Ishikawa (cell line): ENCODE measurements around the gene ANKIB1.

ENCODE experiments used
- CEBPB ChIP-seq: IDR thresholded peaks from 2 replicates; pipeline ENCODE4 v1.6.1; 2012
- CREB1 ChIP-seq: IDR thresholded peaks from 2 replicates; pipeline ENCODE4 v1.6.1; 2012; ENCODE audit warnings: low read depth
- EGR1 ChIP-seq: IDR thresholded peaks from 2 replicates; pipeline ENCODE4 v1.6.1; 2012
- EP300 ChIP-seq: IDR thresholded peaks from 2 replicates; pipeline ENCODE4 v1.6.1; 2012; ENCODE audit warnings: borderline replicate concordance
- FOXM1 ChIP-seq: IDR thresholded peaks from 2 replicates; pipeline ENCODE4 v1.6.1; 2012; ENCODE audit warnings: low read depth, borderline replicate concordance
- NFIC ChIP-seq: IDR thresholded peaks from 2 replicates; pipeline ENCODE4 v1.6.1; 2012
- RAD21 ChIP-seq: IDR thresholded peaks from 2 replicates; pipeline ENCODE4 v1.6.1; 2012; ENCODE audit warnings: low read depth
- TAF1 ChIP-seq: IDR thresholded peaks from 2 replicates; pipeline ENCODE4 v1.6.1; 2012; ENCODE audit warnings: low read depth, mild to moderate bottlenecking
- TCF12 ChIP-seq: IDR thresholded peaks from 2 replicates; pipeline ENCODE4 v1.6.1; 2012; ENCODE audit warnings: low read depth
- TEAD4 ChIP-seq: IDR thresholded peaks from 2 replicates; pipeline ENCODE4 v1.6.1; 2012
- YY1 ChIP-seq: IDR thresholded peaks from 2 replicates; pipeline ENCODE4 v1.6.1; 2012; ENCODE audit warnings: low read depth
- ZBTB7A ChIP-seq: IDR thresholded peaks from 2 replicates; pipeline ENCODE4 v1.6.1; 2012; ENCODE audit warnings: low read depth
- TF ChIP-seq, protein P1 (sequence below): IDR thresholded peaks from 2 replicates; pipeline ENCODE4 v1.6.1; 2012; ENCODE audit warnings: low read depth, mild to moderate bottlenecking
- TF ChIP-seq, protein P2 (sequence below): IDR thresholded peaks from 2 replicates; pipeline ENCODE4 v1.6.1; 2012
- TF ChIP-seq, protein P3 (sequence below): IDR thresholded peaks from 2 replicates; pipeline ENCODE4 v1.6.1; 2012

The ANKIB1 gene

DNA sequence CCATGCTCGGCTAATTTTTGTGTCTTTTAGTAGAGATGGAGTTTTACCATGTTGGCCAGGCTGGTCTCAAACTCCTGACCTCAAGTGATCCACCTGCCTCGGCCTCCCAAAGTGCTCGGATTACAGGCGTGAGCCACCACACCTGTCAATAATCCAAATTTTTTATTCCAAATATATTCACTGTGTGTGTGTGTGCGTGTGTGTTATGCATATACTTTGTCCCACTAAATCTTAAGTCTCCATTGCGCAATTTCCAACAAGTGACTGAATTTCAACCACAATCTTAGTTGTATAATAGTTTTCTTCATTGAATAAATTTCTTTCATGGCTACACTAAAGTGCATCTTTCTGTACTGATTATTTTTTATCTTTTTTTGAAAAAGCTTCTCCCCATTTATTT is 2.8 kb upstream of the ANKIB1 start:
- TF ChIP-seq CEBPB: peak; percentile 88
- TF ChIP-seq, protein P1, sequence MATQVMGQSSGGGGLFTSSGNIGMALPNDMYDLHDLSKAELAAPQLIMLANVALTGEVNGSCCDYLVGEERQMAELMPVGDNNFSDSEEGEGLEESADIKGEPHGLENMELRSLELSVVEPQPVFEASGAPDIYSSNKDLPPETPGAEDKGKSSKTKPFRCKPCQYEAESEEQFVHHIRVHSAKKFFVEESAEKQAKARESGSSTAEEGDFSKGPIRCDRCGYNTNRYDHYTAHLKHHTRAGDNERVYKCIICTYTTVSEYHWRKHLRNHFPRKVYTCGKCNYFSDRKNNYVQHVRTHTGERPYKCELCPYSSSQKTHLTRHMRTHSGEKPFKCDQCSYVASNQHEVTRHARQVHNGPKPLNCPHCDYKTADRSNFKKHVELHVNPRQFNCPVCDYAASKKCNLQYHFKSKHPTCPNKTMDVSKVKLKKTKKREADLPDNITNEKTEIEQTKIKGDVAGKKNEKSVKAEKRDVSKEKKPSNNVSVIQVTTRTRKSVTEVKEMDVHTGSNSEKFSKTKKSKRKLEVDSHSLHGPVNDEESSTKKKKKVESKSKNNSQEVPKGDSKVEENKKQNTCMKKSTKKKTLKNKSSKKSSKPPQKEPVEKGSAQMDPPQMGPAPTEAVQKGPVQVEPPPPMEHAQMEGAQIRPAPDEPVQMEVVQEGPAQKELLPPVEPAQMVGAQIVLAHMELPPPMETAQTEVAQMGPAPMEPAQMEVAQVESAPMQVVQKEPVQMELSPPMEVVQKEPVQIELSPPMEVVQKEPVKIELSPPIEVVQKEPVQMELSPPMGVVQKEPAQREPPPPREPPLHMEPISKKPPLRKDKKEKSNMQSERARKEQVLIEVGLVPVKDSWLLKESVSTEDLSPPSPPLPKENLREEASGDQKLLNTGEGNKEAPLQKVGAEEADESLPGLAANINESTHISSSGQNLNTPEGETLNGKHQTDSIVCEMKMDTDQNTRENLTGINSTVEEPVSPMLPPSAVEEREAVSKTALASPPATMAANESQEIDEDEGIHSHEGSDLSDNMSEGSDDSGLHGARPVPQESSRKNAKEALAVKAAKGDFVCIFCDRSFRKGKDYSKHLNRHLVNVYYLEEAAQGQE: no peak
- TF ChIP-seq CREB1: no peak
- TF ChIP-seq FOXM1: no peak
- TF ChIP-seq, protein P2, sequence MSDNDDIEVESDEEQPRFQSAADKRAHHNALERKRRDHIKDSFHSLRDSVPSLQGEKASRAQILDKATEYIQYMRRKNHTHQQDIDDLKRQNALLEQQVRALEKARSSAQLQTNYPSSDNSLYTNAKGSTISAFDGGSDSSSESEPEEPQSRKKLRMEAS: no peak
- no peak for TF ChIP-seq NFIC
- no peak for TF ChIP-seq RAD21

DNA sequence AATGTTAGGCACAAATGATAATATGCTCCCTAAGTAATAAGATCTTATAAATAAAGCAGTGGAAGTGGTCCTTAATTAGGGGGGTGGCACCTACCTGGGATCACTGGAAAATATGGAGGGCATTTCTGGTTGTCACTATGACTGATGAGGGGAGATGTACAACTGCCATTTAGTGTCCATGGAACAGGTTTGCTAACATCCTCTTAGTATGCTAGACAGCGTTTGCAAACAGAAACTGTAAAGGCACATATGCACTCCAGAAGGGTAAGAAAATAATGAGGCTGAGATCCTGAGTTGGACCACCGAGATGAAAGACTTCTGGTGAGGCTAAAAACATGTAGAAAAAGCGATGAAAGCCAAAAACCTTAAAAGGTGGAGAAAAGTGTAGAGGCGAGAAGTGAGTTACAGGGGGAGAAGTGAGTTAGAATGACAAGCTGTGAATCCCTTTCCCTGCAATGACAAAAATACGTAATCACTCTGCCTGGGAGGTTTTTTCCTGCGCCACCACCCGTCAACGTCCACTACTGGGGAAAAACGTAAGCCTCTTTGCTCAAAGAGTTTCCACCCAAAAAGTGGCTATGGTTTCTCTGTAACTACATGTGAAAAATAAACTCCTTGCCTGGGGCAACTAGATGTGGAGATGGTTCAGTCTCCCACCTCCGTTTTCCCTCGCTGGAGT is 827 bp upstream of the ANKIB1 start:
- TF ChIP-seq RAD21 (no peak), TEAD4 (no peak), TAF1 (no peak), EP300 (no peak), EGR1 (no peak), TCF12 (no peak), ZBTB7A (no peak), YY1 (no peak), CEBPB (no peak), CREB1 (no peak), NFIC (no peak), FOXM1 (no peak)
- TF ChIP-seq, protein P3, sequence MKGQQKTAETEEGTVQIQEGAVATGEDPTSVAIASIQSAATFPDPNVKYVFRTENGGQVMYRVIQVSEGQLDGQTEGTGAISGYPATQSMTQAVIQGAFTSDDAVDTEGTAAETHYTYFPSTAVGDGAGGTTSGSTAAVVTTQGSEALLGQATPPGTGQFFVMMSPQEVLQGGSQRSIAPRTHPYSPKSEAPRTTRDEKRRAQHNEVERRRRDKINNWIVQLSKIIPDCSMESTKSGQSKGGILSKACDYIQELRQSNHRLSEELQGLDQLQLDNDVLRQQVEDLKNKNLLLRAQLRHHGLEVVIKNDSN: no peak
- TF ChIP-seq, protein P2: no peak
- TF ChIP-seq, protein P1: no peak

DNA sequence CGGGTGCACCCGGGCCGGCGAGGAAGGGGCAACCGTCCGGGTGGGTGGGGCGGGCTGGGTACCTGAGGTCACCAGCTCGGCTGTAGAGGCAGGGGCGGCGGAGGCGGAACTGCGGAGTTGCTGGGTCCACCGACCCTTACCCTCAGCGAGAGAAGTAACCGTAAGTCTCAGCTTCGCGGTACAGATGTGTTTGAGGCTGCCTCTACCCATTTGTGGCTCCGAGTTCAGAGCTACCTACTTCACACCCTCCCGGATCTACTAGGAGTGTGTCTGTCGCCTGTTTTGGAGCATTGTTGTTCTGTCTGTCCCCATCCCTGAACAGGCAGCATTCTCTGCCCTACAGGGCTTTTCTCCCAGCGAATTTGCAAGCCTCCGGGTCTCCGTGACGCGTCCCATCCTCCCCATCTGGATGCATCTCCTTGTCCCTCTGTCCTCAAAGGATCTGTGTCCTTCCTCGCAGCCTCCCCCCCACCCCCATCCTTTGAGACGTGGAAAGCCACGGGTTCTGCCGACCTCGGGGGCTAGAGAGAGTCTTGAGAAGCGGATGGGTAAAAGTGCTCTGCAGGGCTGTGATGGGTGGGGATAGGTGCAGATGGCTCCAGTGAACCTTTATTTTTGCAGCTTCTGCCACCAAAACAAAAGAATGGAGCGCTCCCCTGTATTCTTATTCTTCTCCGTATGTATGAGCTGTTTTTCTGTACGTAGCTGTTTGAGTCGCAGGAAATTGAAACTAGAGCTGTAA is 757 bp downstream of the ANKIB1 start:
- TF ChIP-seq CREB1 (no peak), TAF1 (no peak), ZBTB7A (no peak), YY1 (no peak), NFIC (no peak), TEAD4 (no peak), EP300 (no peak), TCF12 (no peak), RAD21 (no peak), CEBPB (no peak), FOXM1 (no peak)
- TF ChIP-seq, protein P1: no peak
- TF ChIP-seq, protein P3: no peak
- TF ChIP-seq, protein P2: no peak

DNA sequence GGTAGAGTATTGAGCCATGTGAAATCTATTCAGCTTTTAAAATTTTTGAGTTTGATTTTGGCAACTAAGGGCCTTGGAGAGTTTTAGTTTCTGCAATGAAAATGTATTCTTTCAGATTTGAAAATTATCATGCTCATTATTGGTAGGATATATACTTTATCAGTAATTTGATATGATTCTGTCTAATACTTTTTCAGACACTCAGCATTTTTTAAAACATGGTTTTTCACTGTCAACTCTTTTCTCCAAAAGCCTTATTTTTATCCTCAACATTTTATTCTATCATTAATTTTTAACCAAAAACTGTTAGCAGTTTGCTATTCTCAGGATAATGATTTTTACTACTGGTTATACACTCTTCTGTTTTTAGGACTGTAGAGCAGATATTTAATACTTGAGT is 4.8 kb downstream of the ANKIB1 start:
- no peak for TF ChIP-seq RAD21
- TF ChIP-seq, protein P2: no peak
- TF ChIP-seq YY1: no peak
- TF ChIP-seq TEAD4: no peak
- TF ChIP-seq CREB1: no peak
- TF ChIP-seq, protein P1: no peak
- TF ChIP-seq CEBPB: no peak
- no peak for TF ChIP-seq EGR1
- no peak for TF ChIP-seq ZBTB7A
- TF ChIP-seq FOXM1: no peak
- TF ChIP-seq EP300: no peak
- no peak for TF ChIP-seq TAF1
- TF ChIP-seq NFIC: no peak
